Measurements from ENCODE around the gene ILRUN.
"Not testable (repeated sequence)": the region's sequence is repeated elsewhere in the genome, so short reads cannot be mapped to it uniquely, and the experiment has no call there.

ILRUN gene

DNA sequence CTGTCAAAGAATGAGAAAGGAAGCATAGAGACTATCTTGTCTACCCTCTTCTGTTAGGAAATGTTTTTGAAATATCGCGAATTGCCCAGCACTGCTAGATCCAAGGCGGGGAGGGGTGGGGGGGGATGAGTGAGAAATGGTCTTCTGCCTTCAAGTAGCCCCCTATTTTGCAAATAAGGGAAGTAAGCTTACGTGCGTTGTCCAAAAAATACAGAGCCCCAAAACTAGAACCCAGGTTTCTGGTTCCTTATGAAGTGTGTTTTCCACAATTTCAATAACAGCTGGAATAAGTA, 923 bp upstream of the ILRUN start:
- DNase-seq (ENCODE audit: low spot score) = no peak

DNA sequence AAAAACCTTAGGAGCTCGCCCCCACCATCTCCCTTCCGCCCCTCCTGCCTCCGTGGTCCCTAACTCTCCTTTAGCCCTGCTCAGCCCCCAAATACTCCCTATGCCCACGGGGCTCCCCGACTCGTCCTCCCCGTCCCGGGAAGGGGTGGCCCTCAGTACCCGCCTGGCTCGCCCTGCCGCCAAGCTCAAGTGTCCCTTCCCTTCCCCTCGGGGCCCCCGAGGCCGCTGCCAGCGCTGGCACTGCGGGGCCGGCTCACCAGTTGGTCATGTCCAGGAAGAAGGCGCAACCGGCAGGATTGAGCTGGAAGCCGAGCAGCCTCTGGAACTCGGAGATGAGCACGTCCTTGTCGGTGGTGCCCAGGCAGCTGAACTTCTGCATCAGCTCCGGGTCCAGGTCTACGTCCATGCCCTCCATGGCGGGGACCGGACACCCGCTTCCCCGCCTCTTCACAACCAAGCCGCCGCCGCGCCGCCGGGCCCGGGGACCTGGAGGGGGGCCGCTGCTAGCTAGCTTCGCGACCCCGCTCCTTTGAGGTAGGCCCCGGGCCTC, 303 bp downstream of the ILRUN start:
- peak; percentile 53 for DNase-seq (ENCODE audit: low spot score)

GRCh38 chr6:34695729-34696188, 808 bp downstream of the ILRUN start:
- no peak for DNase-seq (ENCODE audit: low spot score)

- DNase-seq (ENCODE audit: low spot score) = peak; percentile 55
Observed at GRCh38 chr6:34692280-34692679, 4.3 kb downstream of the ILRUN start.

DNA sequence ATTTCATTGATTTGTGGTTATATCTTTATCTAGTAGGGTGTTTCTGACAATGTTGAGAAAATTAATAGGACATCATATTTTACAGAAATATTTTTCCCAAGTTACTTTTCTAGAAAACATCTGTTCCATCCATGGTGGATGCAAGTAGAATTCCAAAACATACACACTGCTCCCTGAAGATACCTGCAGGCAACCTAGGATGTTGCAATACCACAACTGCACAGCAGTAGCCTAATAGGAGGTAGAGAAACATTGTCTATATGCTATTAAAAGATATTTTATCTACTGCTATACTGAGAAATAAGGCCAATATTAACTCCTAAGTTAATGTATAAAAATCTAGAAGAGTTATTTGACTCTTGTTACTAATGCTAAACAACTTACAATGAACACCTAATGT, 6.8 kb downstream of the ILRUN start:
- no peak for DNase-seq (ENCODE audit: low spot score)

GRCh38 chr6:34688956-34689355, 7.6 kb downstream of the ILRUN start:
- no peak for DNase-seq (ENCODE audit: low spot score)

DNA sequence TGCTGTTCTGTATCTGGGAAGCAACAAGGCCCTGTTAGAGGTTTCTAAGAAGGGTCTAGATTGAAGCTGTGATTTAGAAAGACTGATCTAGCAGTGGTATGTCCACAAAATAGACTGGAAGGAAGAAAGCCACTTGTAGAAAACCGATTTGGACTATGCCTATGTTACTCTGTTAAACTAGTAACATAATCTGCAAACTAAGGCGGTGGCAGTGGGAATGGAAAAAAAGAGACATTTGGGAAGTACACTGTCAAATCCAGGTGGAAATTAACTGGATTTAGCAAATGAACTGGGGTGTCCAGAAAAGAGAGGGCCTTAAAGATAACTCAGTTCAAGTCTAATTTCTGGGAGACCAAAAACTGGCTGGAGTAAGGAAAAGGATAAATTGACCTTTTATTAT, 11.6 kb downstream of the ILRUN start:
- no peak for DNase-seq (ENCODE audit: low spot score)

GRCh38 chr6:34684364-34684763, 12.2 kb downstream of the ILRUN start:
- no peak for DNase-seq (ENCODE audit: low spot score)

GRCh38 chr6:34680802-34681515, 15.6 kb downstream of the ILRUN start:
- DNase-seq (ENCODE audit: low spot score) = peak; percentile 83

DNA sequence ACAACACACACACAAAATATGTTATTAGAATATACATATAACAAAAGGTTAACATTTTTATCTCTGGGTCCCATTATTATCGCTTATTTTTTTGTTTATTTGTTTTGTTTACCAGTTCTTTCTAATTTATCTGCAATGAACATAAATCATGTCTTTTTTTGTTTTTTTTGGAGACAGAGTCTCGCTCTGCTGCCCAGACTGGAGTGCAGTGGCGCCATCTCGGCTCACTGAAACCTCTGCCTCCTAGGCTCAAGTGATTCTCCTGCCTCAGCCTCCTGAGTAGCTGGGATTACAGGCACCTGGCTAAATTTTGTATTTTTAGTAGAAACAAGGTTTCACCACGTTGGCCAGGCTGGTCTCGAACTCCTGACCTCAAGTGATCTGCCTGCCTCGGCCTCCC, 16.3 kb downstream of the ILRUN start:
- not testable (repeated sequence) for DNase-seq (ENCODE audit: low spot score)

- no peak for DNase-seq (ENCODE audit: low spot score)
Observed at GRCh38 chr6:34679552-34680253, 16.9 kb downstream of the ILRUN start.

- DNase-seq (ENCODE audit: low spot score) = no peak
Observed at GRCh38 chr6:34676140-34676539, 20.4 kb downstream of the ILRUN start.

DNA sequence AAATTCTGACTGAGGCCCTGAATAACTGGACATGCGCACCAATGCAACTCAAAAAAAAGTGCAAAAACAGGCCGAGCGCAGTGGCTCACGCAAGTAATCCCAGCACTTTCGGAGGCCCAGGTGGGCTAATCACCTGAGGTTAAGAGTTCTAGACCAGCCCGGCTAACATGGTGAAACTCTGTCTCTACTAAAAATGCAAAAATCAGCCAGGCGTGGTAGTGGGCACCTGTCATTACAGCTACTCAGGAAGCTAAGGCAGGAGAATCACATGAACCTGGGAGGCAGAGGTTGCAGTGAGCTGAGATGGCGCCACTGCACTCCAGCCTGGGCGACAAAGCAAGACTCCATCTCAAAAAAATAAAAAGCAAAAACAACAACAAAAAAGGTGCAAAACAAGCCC, 21.6 kb downstream of the ILRUN start:
- DNase-seq (ENCODE audit: low spot score) = not testable (repeated sequence)

GRCh38 chr6:34674268-34674639, 22.3 kb downstream of the ILRUN start:
- DNase-seq (ENCODE audit: low spot score) = no peak

GRCh38 chr6:34673064-34673463, 23.5 kb downstream of the ILRUN start:
- DNase-seq (ENCODE audit: low spot score) = no peak

DNA sequence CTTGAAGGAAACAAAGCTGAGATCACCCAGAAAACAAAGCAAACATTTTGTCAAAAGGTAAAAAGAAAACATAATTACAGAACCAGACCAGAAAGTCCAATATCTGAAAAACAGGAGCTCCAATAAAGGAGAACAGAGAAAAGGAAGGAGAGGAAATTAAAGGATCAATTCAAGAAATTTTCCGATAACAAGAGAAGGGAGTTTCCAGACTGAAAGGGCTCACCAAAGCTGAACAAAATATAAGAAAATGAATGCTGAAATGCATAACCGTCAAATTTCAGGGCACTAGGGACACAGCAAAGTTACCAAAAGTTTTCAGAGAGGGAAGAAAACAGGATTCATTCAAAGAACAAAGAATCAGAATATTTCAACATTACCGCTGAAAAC, 23.9 kb downstream of the ILRUN start:
- DNase-seq (ENCODE audit: low spot score) = no peak

- no peak for DNase-seq (ENCODE audit: low spot score)
Observed at GRCh38 chr6:34671801-34672656, 24.5 kb downstream of the ILRUN start.

GRCh38 chr6:34671367-34671766, 25.2 kb downstream of the ILRUN start:
- DNase-seq (ENCODE audit: low spot score) = no peak

DNA sequence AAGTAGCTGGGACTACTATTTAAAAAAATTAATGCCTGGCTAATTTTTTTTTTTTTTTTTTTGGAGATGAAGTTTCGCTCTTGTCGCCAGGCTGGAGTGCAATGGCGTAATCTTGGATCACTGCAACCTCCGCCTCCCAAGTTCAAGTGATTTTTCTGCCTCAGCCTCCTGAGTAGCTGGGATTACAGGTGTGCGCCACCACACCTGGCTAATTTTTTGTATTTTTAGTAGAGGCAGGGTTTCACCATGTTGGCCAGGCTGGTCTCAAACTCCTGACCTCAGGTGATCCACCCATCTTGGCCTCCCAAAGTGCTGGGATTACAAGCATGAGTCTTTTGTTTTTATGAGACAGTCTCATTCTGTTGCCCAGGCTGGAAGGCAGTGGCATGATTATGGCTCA, 27.8 kb downstream of the ILRUN start:
- not testable (repeated sequence) for DNase-seq (ENCODE audit: low spot score)

DNA sequence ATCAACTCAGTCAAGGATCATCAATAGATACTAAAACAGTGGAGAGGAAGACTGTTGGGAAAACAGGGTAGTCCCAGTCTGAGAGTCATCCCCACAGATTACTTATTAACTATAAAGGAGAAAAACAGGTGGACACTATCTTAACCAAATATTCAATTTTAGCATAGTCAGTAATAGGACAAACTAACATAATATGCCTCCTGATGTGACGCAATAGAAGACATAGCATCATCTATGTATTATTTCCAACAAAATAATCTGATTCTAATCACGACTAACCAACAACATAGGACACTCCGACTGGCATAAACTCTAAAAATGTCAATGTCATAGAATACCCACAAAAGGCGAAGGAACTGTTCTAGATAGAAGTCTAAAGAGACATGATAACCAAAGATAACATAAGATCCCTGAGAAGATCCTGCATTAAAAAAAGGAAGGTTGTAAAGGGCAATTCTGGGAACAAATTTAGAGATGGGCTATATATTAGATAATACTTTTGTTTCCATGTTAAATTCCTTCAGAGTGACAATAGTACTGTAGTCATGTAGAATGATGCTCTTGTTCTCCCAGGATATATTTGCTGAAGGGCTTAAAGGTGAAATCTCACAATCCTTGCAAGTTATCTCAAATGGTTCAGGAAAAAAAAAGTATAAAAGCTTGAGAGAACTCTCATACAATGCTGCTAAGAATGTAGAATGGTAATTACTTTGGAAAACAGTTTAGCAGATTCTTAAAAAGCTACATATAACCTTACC, 28.9 kb downstream of the ILRUN start:
- DNase-seq (ENCODE audit: low spot score) = peak; percentile 31

DNA sequence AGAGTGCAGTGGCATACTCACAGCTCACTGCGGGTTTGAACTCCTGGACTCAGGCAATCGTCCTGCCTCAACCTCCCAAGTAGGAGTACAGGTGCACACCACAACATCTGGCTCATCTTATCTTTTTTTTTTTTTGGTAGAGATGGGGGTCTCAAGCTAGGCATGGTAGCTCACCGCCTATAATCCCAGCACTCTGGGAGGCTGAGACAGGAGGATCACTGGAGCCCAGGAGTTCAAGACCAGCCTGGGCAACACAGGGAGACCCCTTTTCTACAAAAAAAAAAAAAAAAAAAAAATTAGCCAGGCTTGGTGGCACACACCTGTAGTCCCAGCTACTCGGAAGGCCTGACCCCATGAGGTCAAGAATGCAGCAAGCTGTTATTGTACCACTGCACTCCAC, 31.5 kb downstream of the ILRUN start:
- DNase-seq (ENCODE audit: low spot score) = no peak
